HPDE6-E6E7 (cell line): ENCODE data around the gene RHBDD1.

ENCODE experiments used
- DNase-seq: peaks from one replicate; pipeline ENCODE4 v3.0.0; 2011; ENCODE audit warnings: missing footprints; ENCODE audit errors: extremely low spot score

Gene RHBDD1

GRCh38 chr2:226845386-226846116 is 9.7 kb downstream of the RHBDD1 start:
- no peak for DNase-seq

- no peak for DNase-seq
These were observed 11.2 kb downstream of the RHBDD1 start for GRCh38 chr2:226847090-226847489.

GRCh38 chr2:226847511-226847910 is 11.7 kb downstream of the RHBDD1 start:
- DNase-seq, result no peak

GRCh38 chr2:226849349-226849748 is 13.5 kb downstream of the RHBDD1 start:
- DNase-seq, result no peak

- no peak for DNase-seq
These were observed 14.2 kb downstream of the RHBDD1 start for GRCh38 chr2:226850024-226850423.

- no peak for DNase-seq
These were observed 19.9 kb downstream of the RHBDD1 start for GRCh38 chr2:226855787-226856186.

GRCh38 chr2:226860087-226860486 is 24.2 kb downstream of the RHBDD1 start:
- no peak for DNase-seq

GRCh38 chr2:226862623-226863022 is 26.8 kb downstream of the RHBDD1 start:
- no peak for DNase-seq

GRCh38 chr2:226865273-226865672 is 29.4 kb downstream of the RHBDD1 start:
- DNase-seq, result no peak

- DNase-seq, result no peak
These were observed 29.9 kb downstream of the RHBDD1 start for GRCh38 chr2:226865710-226866109.

- no peak for DNase-seq
These were observed 32.7 kb downstream of the RHBDD1 start for GRCh38 chr2:226868331-226869162.

- no peak for DNase-seq
These were observed 33.5 kb downstream of the RHBDD1 start for GRCh38 chr2:226869371-226869770.

- DNase-seq, result no peak
These were observed 37.3 kb downstream of the RHBDD1 start for GRCh38 chr2:226873051-226873620.

- no peak for DNase-seq
These were observed 38.0 kb downstream of the RHBDD1 start for GRCh38 chr2:226873826-226874225.

- no peak for DNase-seq
These were observed 38.9 kb downstream of the RHBDD1 start for GRCh38 chr2:226874749-226875148.

- DNase-seq, result no peak
These were observed 39.8 kb downstream of the RHBDD1 start for GRCh38 chr2:226875438-226876225.

GRCh38 chr2:226877491-226877890 is 41.6 kb downstream of the RHBDD1 start:
- DNase-seq, result no peak

GRCh38 chr2:226881287-226881686 is 45.4 kb downstream of the RHBDD1 start:
- DNase-seq, result no peak

GRCh38 chr2:226882606-226883005 is 46.8 kb downstream of the RHBDD1 start:
- no peak for DNase-seq

- DNase-seq, result no peak
These were observed 47.5 kb downstream of the RHBDD1 start for GRCh38 chr2:226883296-226883795.

GRCh38 chr2:226884166-226884565 is 48.3 kb downstream of the RHBDD1 start:
- DNase-seq, result no peak
